WTC11 (cell line): ENCODE data around the gene MTMR2. TPM values are rescaled to one million over a fixed set of nuclear protein-coding genes. Genes with fewer than 3 reads are reported as not detected.
A peak's percentile ranks its signal among the peaks of the same experiment; 100 is the strongest.

ENCODE experiments used
- ATAC-seq: fragments of 200-7000 bp; cut with Tn5 transposase; 2 replicates; pipeline ENCODE4 v1.10.0; 2021; ENCODE audit warnings: mild to moderate bottlenecking, moderate library complexity
- CTCF ChIA-PET: fragments of 300-600 bp; sonication (Branson Sonifier 250); formaldehyde crosslinking; loops from one replicate; lab custom pipeline; 2021; ENCODE audit warnings: antibody characterized with exemption; lab: Charles Lee
- POLR2A ChIA-PET: fragments of 350-600 bp; sonication (Branson Sonifier 250); formaldehyde crosslinking; loops from one replicate; lab custom pipeline; 2021; ENCODE audit warnings: antibody characterized with exemption; lab: Charles Lee
- DNase-seq: peaks from one replicate; pipeline ENCODE4 v3.0.0; 2021; ENCODE audit warnings: low spot score
- H3K27ac Mint-ChIP-seq: 2 replicates; pipeline ENCODE4 v1.8.0; 2021; ENCODE audit warnings: mixed read lengths
- H3K27me3 Mint-ChIP-seq: 2 replicates; pipeline ENCODE4 v1.8.0; 2021; ENCODE audit warnings: low read depth, mild to moderate bottlenecking, moderate library complexity, mixed read lengths
- H3K36me3 Mint-ChIP-seq: 2 replicates; pipeline ENCODE4 v1.8.0; 2021; ENCODE audit warnings: mixed read lengths
- H3K4me1 Mint-ChIP-seq: 2 replicates; pipeline ENCODE4 v1.8.0; 2022; ENCODE audit warnings: mixed read lengths
- H3K4me3 Mint-ChIP-seq: 2 replicates; pipeline ENCODE4 v1.8.0; 2021; ENCODE audit warnings: mild to moderate bottlenecking, moderate library complexity, mixed read lengths
- H3K9me3 Mint-ChIP-seq: 2 replicates; pipeline ENCODE4 v1.8.0; 2021; ENCODE audit warnings: mixed read lengths
- ATF1 ChIP-seq: sonication (generic); formaldehyde crosslinking; IDR thresholded peaks from 2 replicates; pipeline ENCODE4 v1.8.1; 2023; ENCODE audit warnings: mild to moderate bottlenecking, moderate library complexity, missing genetic modification reagents
- CREB1 ChIP-seq: sonication (generic); formaldehyde crosslinking; IDR thresholded peaks from 2 replicates; pipeline ENCODE4 v1.8.0; 2023; ENCODE audit warnings: mild to moderate bottlenecking, missing genetic modification reagents
- CTCF ChIP-seq: fragments of 200-600 bp; IDR thresholded peaks from 2 replicates; pipeline ENCODE4 v1.8.0; 2022; ENCODE audit warnings: antibody characterized with exemption
- E2F4 ChIP-seq: sonication (generic); formaldehyde crosslinking; IDR thresholded peaks from 2 replicates; pipeline ENCODE4 v1.8.1; 2022; ENCODE audit warnings: low read depth, mild to moderate bottlenecking, moderate library complexity, missing genetic modification reagents, borderline replicate concordance
- EMX1 ChIP-seq: fragments of 250-450 bp; sonication (Bioruptor Pico); IDR thresholded peaks from 2 replicates; pipeline ENCODE4 v1.8.0; 2021; ENCODE audit warnings: mild to moderate bottlenecking
- ESRRA ChIP-seq: sonication (generic); formaldehyde crosslinking; IDR thresholded peaks from 2 replicates; pipeline ENCODE4 v1.8.1; 2022; ENCODE audit warnings: mild to moderate bottlenecking, missing genetic modification reagents, borderline replicate concordance
- FOXP1 ChIP-seq: sonication (generic); formaldehyde crosslinking; IDR thresholded peaks from 2 replicates; pipeline ENCODE4 v1.8.0; 2022; ENCODE audit warnings: missing genetic modification reagents, mild to moderate bottlenecking, moderate library complexity, borderline replicate concordance
- JAZF1 ChIP-seq: fragments of 250-450 bp; sonication (Bioruptor Pico); IDR thresholded peaks from 2 replicates; pipeline ENCODE4 v1.9.0; 2021; ENCODE audit warnings: moderate library complexity, mild to moderate bottlenecking, inconsistent platforms
- JUN ChIP-seq: sonication (generic); formaldehyde crosslinking; IDR thresholded peaks from 2 replicates; pipeline ENCODE4 v1.8.0; 2023; ENCODE audit warnings: mild to moderate bottlenecking, missing genetic modification reagents
- MLX ChIP-seq: sonication (generic); formaldehyde crosslinking; IDR thresholded peaks from 2 replicates; pipeline ENCODE4 v1.8.1; 2023; ENCODE audit warnings: mild to moderate bottlenecking, missing genetic modification reagents, moderate library complexity
- MYBL2 ChIP-seq: sonication (generic); formaldehyde crosslinking; IDR thresholded peaks from 2 replicates; pipeline ENCODE4 v1.8.1; 2023; ENCODE audit warnings: mild to moderate bottlenecking, moderate library complexity, missing genetic modification reagents
- NR1H2 ChIP-seq: sonication (generic); formaldehyde crosslinking; IDR thresholded peaks from 2 replicates; pipeline ENCODE4 v1.9.0; 2021; ENCODE audit warnings: mild to moderate bottlenecking, moderate library complexity, missing genetic modification reagents
- NR2C2 ChIP-seq: sonication (generic); formaldehyde crosslinking; IDR thresholded peaks from 2 replicates; pipeline ENCODE4 v1.8.0; 2022; ENCODE audit warnings: mild to moderate bottlenecking, missing genetic modification reagents
- PRDM15 ChIP-seq: sonication (generic); formaldehyde crosslinking; IDR thresholded peaks from 2 replicates; pipeline ENCODE4 v1.8.0; 2022; ENCODE audit warnings: missing genetic modification reagents
- RELA ChIP-seq: sonication (generic); formaldehyde crosslinking; IDR thresholded peaks from 2 replicates; pipeline ENCODE4 v1.8.1; 2022; ENCODE audit warnings: missing genetic modification reagents, mild to moderate bottlenecking, borderline replicate concordance
- RORB ChIP-seq: fragments of 250-450 bp; sonication (Bioruptor Pico); IDR thresholded peaks from 2 replicates; pipeline ENCODE4 v1.9.0; 2021; ENCODE audit warnings: mild to moderate bottlenecking
- SMAD4 ChIP-seq: sonication (generic); formaldehyde crosslinking; IDR thresholded peaks from 2 replicates; pipeline ENCODE4 v1.8.0; 2022; ENCODE audit warnings: mild to moderate bottlenecking, missing genetic modification reagents
- TEAD4 ChIP-seq: sonication (generic); formaldehyde crosslinking; IDR thresholded peaks from 2 replicates; pipeline ENCODE4 v1.8.0; 2022; ENCODE audit warnings: mild to moderate bottlenecking, missing genetic modification reagents
- ZBTB21 ChIP-seq: sonication (generic); formaldehyde crosslinking; IDR thresholded peaks from 2 replicates; pipeline ENCODE4 v1.8.1; 2023; ENCODE audit warnings: mild to moderate bottlenecking, missing genetic modification reagents, borderline replicate concordance
- ZNF416 ChIP-seq: fragments of 250-450 bp; sonication (Bioruptor Pico); IDR thresholded peaks from 2 replicates; pipeline ENCODE4 v1.9.0; 2021; ENCODE audit warnings: mild to moderate bottlenecking, inconsistent platforms
- ZNF671 ChIP-seq: fragments of 250-450 bp; sonication (Bioruptor Pico); IDR thresholded peaks from 2 replicates; pipeline ENCODE4 v1.8.0; 2021; ENCODE audit warnings: mild to moderate bottlenecking
- total RNA-seq: library from RNA; stranded (reverse); gene quantifications from 3 replicates; pipeline ENCODE4 v1.2.3, GENCODE V29; 2021
- TF ChIP-seq, protein P1 (sequence below): sonication (generic); formaldehyde crosslinking; IDR thresholded peaks from 2 replicates; pipeline ENCODE4 v1.8.1; 2022; ENCODE audit warnings: mild to moderate bottlenecking, moderate library complexity, missing genetic modification reagents
- TF ChIP-seq, protein P2 (sequence below): fragments of 250-450 bp; sonication (Bioruptor Pico); IDR thresholded peaks from 2 replicates; pipeline ENCODE4 v1.8.0; 2021; ENCODE audit warnings: mild to moderate bottlenecking
- TF ChIP-seq, protein P3 (sequence below): sonication (generic); formaldehyde crosslinking; IDR thresholded peaks from 2 replicates; pipeline ENCODE4 v1.8.1; 2023; ENCODE audit warnings: mild to moderate bottlenecking, moderate library complexity, missing genetic modification reagents

Gene MTMR2
- total RNA-seq, 1 experiment from 2014 or later = 45.6 TPM

DNA sequence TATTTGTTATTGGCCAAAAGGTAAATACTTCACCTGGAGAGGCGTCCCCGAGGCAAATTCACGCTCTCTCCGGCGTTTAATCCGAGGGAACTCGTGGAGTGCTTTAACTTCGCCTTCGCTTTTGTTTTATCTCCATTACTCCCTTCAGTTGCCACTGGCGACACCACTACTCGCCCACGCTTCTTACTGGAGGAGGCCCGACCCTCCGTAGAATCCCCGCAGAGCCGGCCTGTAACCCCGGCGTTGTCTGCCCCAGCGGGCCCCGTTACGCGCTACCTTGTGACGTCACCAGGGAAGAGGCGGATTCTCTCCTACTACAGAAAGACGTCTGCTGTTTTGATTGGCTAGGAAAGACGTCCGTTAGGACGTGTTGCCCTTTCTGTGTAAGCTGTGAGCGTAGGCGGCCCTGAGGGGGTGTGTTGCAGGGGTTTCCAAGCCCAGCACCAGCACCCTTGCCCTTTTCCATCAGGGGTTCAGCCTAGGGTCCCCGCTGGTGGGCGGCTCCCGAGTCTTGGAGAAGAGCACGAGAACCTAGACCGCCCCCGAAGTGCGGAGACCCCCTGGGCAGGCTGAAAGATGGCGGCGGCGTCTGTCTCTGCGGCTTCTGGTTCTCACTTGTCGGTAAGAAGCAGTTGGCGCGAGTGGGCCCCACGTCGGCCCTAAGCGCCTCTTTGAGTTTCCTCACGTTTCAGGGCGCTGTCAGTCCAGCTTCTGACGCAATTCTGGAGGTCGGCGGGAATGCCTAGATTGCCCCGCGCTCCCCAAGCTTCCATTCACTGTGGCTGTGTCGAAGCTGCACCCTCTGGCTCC lies 133.6 kb downstream of the MTMR2 start, which contains the start of gene CEP57 (continued):
- TF ChIP-seq, protein P1, sequence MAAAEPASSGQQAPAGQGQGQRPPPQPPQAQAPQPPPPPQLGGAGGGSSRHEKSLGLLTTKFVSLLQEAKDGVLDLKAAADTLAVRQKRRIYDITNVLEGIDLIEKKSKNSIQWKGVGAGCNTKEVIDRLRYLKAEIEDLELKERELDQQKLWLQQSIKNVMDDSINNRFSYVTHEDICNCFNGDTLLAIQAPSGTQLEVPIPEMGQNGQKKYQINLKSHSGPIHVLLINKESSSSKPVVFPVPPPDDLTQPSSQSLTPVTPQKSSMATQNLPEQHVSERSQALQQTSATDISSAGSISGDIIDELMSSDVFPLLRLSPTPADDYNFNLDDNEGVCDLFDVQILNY (CRISPR knock-in tag) = no peak

DNA sequence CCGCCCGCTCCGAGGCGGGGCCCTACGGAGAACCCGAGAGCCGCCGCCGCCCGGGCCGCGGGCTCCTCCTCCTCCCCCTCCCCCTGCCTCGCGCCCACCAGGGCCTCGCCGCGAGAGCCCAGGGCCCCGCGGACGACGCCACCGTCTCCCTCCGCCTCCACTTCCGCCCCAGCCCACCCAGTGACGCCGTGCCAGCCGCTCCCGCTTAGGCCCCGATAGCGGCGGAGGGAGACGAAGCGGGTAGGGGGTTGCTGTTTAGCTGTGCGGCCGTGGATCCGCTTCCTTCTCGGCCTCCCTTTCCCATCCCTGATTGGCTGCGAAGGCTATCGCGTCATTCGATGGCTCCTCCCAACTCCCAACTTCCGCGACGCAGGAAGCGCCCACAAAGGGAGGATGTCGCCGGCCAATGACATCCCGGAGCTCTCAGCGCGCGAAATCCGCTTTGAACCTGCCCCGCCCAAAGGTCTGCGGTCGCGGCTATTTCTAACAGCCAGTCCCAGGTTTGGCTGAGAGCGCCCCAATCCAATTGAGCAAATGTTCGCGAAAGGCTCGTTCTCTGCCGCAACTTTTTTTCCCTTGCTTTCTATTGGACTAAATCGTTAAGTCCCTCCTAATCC lies 134.3 kb downstream of the MTMR2 start, which contains the start of gene FAM76B:
TSS of gene FAM76B (minus strand) at position 277 of the 617 bp plus-strand sequence. CDS start 304 bp downstream, outside the sequence.
- Mint-ChIP-seq H3K27me3 (no peaks in the 10 kb centered on the region), H3K36me3 (peaks cover 29% of the 10 kb centered on the region), H3K9me3 (no peaks in the 10 kb centered on the region), H3K27ac (peak within 1 kb of the TSS; percentile 100), H3K4me3 (peak within 1 kb of the TSS; percentile 99), H3K4me1 (peaks cover 31% of the 10 kb centered on the region)
- DNase-seq (peak; percentile 97), ATAC-seq (peak; percentile 80)
- ChIA-PET POLR2A (interaction anchor here (0.8 to 3.7 kb wide), 7 partner anchors 21 to 723 kb away, joined by 3 to 25 read pairs (median 5); partner anchors contain the start of genes CCDC82, JRKL, SESN3 and SRSF8), CTCF (interaction anchor here (1.3 to 1.8 kb wide), 5 partner anchors 47 to 722 kb away, joined by 3 to 10 read pairs (median 5); partner anchors contain the start of gene MAML2)
- TF ChIP-seq NR1H2 (CRISPR knock-in tag) = no peak
- no peak for TF ChIP-seq ZNF671 (CRISPR knock-in tag)
- no peak for TF ChIP-seq TEAD4
- TF ChIP-seq, protein P2, sequence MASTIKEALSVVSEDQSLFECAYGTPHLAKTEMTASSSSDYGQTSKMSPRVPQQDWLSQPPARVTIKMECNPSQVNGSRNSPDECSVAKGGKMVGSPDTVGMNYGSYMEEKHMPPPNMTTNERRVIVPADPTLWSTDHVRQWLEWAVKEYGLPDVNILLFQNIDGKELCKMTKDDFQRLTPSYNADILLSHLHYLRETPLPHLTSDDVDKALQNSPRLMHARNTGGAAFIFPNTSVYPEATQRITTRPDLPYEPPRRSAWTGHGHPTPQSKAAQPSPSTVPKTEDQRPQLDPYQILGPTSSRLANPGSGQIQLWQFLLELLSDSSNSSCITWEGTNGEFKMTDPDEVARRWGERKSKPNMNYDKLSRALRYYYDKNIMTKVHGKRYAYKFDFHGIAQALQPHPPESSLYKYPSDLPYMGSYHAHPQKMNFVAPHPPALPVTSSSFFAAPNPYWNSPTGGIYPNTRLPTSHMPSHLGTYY (CRISPR knock-in tag) = no peak
- TF ChIP-seq ATF1 (CRISPR knock-in tag) = no peak
- TF ChIP-seq CREB1 (CRISPR knock-in tag) = peak; percentile 74; the same call in 1 of the 2 replicates
- TF ChIP-seq EMX1 (CRISPR knock-in tag) = no peak
- no peak for TF ChIP-seq CTCF
- TF ChIP-seq RELA = no peak
- TF ChIP-seq MYBL2 (CRISPR knock-in tag) = peak; percentile 73; the same call in 1 of the 2 replicates
- no peak for TF ChIP-seq JUN (CRISPR knock-in tag)
- peak; percentile 97 for TF ChIP-seq ZBTB21 (CRISPR knock-in tag)
- TF ChIP-seq ZNF416 (CRISPR knock-in tag) = no peak
- TF ChIP-seq ESRRA (CRISPR knock-in tag) = peak; percentile 72; the same call in 1 of the 2 replicates
- no peak for TF ChIP-seq JAZF1 (CRISPR knock-in tag)
- TF ChIP-seq FOXP1 (CRISPR knock-in tag) = peak; percentile 76; the same call in 1 of the 2 replicates
- TF ChIP-seq PRDM15 (CRISPR knock-in tag) = no peak
- no peak for TF ChIP-seq MLX (CRISPR knock-in tag)
- TF ChIP-seq E2F4 = peak; percentile 95
- no peak for TF ChIP-seq SMAD4
- TF ChIP-seq, protein P3, sequence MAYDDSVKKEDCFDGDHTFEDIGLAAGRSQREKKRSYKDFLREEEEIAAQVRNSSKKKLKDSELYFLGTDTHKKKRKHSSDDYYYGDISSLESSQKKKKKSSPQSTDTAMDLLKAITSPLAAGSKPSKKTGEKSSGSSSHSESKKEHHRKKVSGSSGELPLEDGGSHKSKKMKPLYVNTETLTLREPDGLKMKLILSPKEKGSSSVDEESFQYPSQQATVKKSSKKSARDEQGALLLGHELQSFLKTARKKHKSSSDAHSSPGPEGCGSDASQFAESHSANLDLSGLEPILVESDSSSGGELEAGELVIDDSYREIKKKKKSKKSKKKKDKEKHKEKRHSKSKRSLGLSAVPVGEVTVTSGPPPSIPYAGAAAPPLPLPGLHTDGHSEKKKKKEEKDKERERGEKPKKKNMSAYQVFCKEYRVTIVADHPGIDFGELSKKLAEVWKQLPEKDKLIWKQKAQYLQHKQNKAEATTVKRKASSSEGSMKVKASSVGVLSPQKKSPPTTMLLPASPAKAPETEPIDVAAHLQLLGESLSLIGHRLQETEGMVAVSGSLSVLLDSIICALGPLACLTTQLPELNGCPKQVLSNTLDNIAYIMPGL (CRISPR knock-in tag) = peak; percentile 62; the same call in 1 of the 2 replicates
- no peak for TF ChIP-seq RORB (CRISPR knock-in tag)
- 0 out of 2 replicates have a peak, but pooled peaks have one; percentile 9 for TF ChIP-seq NR2C2 (CRISPR knock-in tag)
